Myocyte (in vitro differentiated cells): Measurements from ENCODE around the gene CDYL2. TPM values are rescaled to one million over a fixed set of nuclear protein-coding genes. Genes with fewer than 3 reads are reported as not detected.

ENCODE experiments used
- DNase-seq: peaks from one replicate; pipeline ENCODE4 v3.0.0-alpha.2; 2012; ENCODE audit warnings: low read depth
- total RNA-seq: library from RNA; depleted of rRNA; stranded (reverse); fragments of >200 nt; gene quantifications from 2 replicates; pipeline ENCODE4 v1.2.3, GENCODE V29; 2014

Gene CDYL2
- total RNA-seq, 1 donor from 2014 or later, result 0.37 TPM

GRCh38 chr16:80628254-80628653 is 176.1 kb downstream of the CDYL2 start:
- DNase-seq, result no peak

GRCh38 chr16:80627108-80627507 is 177.3 kb downstream of the CDYL2 start:
- DNase-seq, result no peak

GRCh38 chr16:80623376-80623775 is 181.0 kb downstream of the CDYL2 start:
- no peak for DNase-seq

GRCh38 chr16:80622007-80622406 is 182.4 kb downstream of the CDYL2 start:
- DNase-seq, result no peak

GRCh38 chr16:80620736-80621605 is 183.4 kb downstream of the CDYL2 start:
- no peak for DNase-seq

- no peak for DNase-seq
Measured at GRCh38 chr16:80619824-80620223, 184.6 kb downstream of the CDYL2 start.

- no peak for DNase-seq
Measured at GRCh38 chr16:80618862-80619648, 185.3 kb downstream of the CDYL2 start.

GRCh38 chr16:80616362-80616761 is 188.0 kb downstream of the CDYL2 start:
- DNase-seq, result no peak

- DNase-seq, result no peak
Measured at GRCh38 chr16:80615735-80616134, 188.7 kb downstream of the CDYL2 start.

GRCh38 chr16:80614908-80615671 is 189.3 kb downstream of the CDYL2 start:
- DNase-seq, result no peak

GRCh38 chr16:80612461-80613017 is 191.9 kb downstream of the CDYL2 start:
- no peak for DNase-seq

GRCh38 chr16:80611930-80612327 is 192.5 kb downstream of the CDYL2 start:
- no peak for DNase-seq

- DNase-seq, result no peak
Measured at GRCh38 chr16:80611171-80611929, 193.0 kb downstream of the CDYL2 start.

GRCh38 chr16:80610481-80611156 is 193.8 kb downstream of the CDYL2 start:
- no peak for DNase-seq

- DNase-seq, result no peak
Measured at GRCh38 chr16:80608946-80609345, 195.5 kb downstream of the CDYL2 start.

- DNase-seq, result no peak
Measured at GRCh38 chr16:80607204-80607603, 197.2 kb downstream of the CDYL2 start.

GRCh38 chr16:80606221-80606766 is 198.1 kb downstream of the CDYL2 start:
- DNase-seq, result no peak

GRCh38 chr16:80604600-80605355 is 199.6 kb downstream of the CDYL2 start:
- DNase-seq, result no peak

- no peak for DNase-seq
Measured at GRCh38 chr16:80602894-80603293, 201.5 kb downstream of the CDYL2 start.
